GM18873 (cell line): Measurements from ENCODE around the gene CLDN1.

Experiments used
- ATAC-seq: cut with Tn5 transposase; IDR thresholded peaks from one replicate; pipeline ENCODE4 v1.9.1; 2021; ENCODE audit warnings: mild to moderate bottlenecking, moderate library complexity, moderate number of reproducible peaks; ENCODE audit not compliant: unreplicated experiment, low FRiP score

The CLDN1 gene

GRCh38 chr3:190336516-190337189 lies 14.4 kb upstream of the CLDN1 start:
- ATAC-seq: no peak

- no peak for ATAC-seq
These were observed 11.7 kb upstream of the CLDN1 start for GRCh38 chr3:190333961-190334360.

- ATAC-seq: no peak
These were observed 8.9 kb upstream of the CLDN1 start for GRCh38 chr3:190330936-190331734.

DNA sequence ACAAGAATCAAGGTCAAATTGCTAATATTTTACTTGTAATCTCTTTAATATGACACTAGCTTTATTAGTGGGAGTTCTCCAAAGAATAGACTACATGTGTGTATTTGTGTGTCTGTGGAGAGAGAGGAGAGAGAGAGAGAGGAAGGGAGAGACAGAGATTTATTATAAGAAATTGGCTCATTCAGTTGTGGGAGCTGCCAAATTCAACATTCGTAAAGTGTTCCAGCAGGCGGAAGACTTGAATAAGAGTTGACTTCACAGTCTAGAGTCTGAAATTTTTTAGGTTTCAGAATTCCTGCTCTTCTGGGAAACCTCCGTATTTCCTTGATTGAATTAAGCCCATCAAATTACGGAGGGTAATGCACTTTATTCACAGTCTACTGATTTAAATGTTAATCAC lies 4.7 kb upstream of the CLDN1 start:
- ATAC-seq: no peak

DNA sequence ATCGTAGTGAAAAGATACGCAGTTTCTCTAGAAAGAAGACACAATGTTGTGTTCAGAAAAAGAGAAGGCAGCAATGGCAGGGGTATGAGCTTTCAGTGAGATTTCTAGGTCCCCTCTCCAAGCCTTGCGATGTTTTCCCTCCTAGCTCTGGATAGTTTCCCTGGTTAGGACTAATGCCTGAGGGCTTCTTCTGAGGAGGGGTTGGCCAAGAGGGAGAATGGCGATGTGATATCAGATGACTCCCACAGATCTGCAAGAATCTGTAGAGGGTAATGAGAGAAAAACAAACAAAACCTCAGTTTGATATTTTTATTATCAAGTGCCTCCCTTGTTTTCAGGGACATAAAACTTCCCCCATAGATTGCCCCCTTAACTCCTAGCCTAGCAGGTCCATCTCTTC lies 4.1 kb upstream of the CLDN1 start:
- ATAC-seq: no peak

DNA sequence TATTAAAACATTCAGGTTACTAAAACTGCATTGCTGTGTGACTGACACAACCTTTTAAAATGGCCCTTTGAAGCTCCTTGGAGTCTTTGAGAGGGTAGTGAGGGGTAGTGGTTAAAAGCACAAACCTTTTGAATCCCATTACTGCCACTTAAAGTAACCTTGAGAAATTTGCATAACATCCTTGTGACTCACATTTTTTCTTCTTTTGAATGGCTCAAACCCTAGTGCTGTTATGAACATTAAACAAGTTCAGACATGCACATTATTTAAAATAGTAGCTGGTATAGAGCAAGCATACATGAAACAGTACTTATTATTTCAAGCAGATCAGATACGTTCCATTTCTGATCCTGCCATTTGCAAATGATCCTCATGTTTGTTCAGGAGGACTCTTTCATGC lies 3.7 kb upstream of the CLDN1 start:
- no peak for ATAC-seq

GRCh38 chr3:190323246-190323626 lies 990 bp upstream of the CLDN1 start:
- no peak for ATAC-seq

GRCh38 chr3:190322604-190323245 lies 479 bp upstream of the CLDN1 start:
- no peak for ATAC-seq

DNA sequence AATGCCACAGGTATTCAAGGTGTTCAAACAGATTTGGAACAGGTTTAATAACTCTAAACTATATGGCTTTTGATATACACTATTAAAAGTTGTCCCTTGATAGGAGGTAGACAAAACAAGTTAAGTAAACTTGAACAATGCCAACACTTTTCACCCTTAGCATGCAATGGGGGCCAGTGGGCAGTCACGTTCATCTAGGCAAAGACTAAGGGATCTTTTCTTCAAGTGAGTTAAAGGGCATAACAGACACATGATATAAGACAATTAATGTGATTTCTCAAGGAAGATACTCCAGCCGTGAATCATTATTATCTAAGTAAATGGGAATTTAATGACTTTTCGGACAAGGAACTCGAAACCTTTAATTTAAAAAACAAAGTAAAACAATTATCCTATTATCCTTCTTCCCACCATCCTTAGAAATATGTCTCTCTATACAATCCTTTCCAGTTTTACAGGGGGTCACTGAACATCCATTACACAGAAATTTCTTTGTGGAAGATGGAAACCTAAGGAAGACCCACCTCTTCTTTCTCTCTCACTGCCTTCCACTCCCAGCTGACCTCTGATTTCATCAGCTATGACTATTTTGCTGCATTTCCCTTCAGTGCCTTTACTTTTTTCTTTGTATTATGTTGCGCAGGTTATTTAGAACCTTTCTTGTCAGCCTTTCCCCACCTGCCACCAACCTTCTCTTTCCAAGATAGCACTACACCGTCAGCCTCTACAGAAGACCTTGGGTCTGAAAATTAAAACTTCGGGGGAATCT lies 1.5 kb downstream of the CLDN1 start:
- no peak for ATAC-seq

- no peak for ATAC-seq
These were observed 2.6 kb downstream of the CLDN1 start for GRCh38 chr3:190319660-190320059.

GRCh38 chr3:190318666-190319065 lies 3.6 kb downstream of the CLDN1 start:
- no peak for ATAC-seq

- no peak for ATAC-seq
These were observed 7.5 kb downstream of the CLDN1 start for GRCh38 chr3:190314741-190315140.

DNA sequence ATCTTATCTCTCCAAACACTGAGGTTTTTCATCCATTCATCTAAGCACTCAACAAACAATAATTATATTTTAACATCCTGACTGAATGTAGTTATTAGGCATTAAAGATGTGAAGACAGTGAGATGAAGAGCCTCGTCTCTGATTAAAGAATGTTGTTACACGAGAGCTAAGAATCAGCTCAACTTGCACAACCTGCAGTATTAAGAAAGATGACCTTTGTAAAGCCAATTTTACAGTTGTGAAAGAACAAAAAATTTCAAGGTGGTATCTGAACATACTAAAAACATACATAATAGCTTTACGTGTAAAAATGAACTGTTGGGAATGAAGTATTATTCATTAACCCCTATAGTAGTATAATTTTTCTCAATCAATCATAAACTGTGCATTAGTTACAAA lies 12.8 kb downstream of the CLDN1 start:
- no peak for ATAC-seq

DNA sequence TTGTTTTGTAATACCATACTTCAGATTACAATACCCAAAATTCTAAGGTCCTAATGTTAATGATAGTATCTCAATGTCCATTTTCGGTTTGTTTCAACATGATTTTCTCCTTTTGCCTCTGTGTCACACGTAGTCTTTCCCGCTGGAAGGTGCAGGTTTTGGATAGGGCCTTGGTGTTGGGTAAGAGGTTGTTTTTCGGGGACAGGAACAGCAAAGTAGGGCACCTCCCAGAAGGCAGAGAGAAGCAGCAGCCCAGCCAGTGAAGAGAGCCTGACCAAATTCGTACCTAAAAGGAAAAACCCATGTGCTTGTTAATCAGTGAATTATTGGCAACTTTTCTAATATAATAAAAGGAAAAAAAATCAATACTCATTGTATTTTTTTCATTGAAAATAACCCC lies 14.1 kb downstream of the CLDN1 start:
- ATAC-seq: no peak

GRCh38 chr3:190307164-190307545 lies 15.1 kb downstream of the CLDN1 start:
- no peak for ATAC-seq

GRCh38 chr3:190306513-190307163 lies 15.6 kb downstream of the CLDN1 start:
- no peak for ATAC-seq

GRCh38 chr3:190306026-190306425 lies 16.2 kb downstream of the CLDN1 start:
- no peak for ATAC-seq

GRCh38 chr3:190305406-190305805 lies 16.8 kb downstream of the CLDN1 start:
- no peak for ATAC-seq

- ATAC-seq: no peak
These were observed 18.4 kb downstream of the CLDN1 start for GRCh38 chr3:190303884-190304283.

- ATAC-seq: no peak
These were observed 19.9 kb downstream of the CLDN1 start for GRCh38 chr3:190302212-190302867.
